NOMO-1 (cell line): ENCODE data around the gene DCST1.

Experiments
- DNase-seq, 2 experiments: peaks; one replicate each; lab custom pipeline; 2025; ENCODE audit not compliant: unreplicated experiment in 2 of 2; lab: John Stamatoyannopoulos, UW

DCST1 gene

GRCh38 chr1:155083865-155084721 lies 50.5 kb downstream of the DCST1 start:
- DNase-seq = no peak

DNA sequence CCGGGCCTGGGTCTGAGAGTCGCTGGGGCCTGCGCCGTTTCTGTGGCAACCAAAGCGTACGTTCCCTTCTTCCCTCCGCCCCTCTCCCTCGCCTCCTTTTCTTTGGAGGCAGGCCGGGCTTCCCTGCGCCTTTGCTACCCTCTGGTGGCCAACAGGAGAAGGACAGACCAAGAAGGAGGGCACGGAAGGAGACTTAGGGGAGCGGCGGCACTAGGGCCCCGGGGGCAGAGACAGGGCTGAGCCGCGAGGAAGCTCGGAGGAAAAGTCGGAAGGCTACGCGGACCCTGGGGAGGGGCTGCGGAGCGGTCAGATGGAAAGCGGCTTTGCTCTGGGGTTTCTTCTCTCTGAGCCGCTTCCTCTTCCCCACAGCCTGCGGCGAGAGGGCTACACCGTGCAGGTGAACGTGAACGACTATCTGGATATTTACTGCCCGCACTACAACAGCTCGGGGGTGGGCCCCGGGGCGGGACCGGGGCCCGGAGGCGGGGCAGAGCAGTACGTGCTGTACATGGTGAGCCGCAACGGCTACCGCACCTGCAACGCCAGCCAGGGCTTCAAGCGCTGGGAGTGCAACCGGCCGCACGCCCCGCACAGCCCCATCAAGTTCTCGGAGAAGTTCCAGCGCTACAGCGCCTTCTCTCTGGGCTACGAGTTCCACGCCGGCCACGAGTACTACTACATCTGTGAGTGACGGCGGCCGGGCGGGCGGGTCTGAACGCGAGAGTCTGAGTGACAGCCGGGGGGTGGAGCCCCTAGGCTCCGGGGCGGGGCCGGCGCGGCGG lies 51.3 kb downstream of the DCST1 start:
- DNase-seq = peak; percentile 93 to 94

DNA sequence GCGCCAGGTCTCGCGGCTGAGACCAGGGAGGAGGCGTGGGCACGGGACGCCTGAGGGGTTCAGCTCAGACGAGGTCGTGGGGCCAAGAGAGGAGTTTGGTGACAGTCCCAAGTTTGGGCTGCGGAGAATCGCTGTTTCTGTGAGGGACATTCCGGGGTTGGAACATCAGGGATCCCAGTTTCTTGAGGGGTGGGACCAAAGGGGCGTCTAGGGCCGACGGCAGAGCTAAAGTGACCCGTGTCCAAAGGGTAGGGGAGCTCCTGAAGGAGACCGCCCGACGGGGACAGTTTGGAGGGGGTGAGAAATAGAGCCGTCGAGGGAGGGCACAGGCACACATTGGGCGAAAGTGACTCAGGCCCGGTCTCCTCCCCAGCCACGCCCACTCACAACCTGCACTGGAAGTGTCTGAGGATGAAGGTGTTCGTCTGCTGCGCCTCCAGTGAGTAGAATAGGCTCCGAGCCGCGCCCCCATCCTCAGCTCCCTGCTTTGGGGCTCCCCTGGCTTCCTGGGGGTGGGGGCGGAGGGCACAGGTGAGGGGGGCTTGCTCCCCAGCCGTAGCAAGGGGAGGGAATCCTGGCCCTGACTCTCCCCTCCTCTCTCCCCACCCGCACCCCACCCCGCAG lies 52.0 kb downstream of the DCST1 start:
- peak; percentile 41 to 47 for DNase-seq

- peak; percentile 45 to 46 for DNase-seq
Measured at GRCh38 chr1:155086128-155086741, 52.6 kb downstream of the DCST1 start.

GRCh38 chr1:155086856-155087535 lies 53.4 kb downstream of the DCST1 start:
- DNase-seq = no peak

- DNase-seq = peak; percentile 47 to 53
Measured at GRCh38 chr1:155091071-155092051, 57.7 kb downstream of the DCST1 start.

GRCh38 chr1:155092131-155092530 lies 58.5 kb downstream of the DCST1 start:
- no peak for DNase-seq

GRCh38 chr1:155092641-155093040 lies 59.0 kb downstream of the DCST1 start:
- DNase-seq = no peak

DNA sequence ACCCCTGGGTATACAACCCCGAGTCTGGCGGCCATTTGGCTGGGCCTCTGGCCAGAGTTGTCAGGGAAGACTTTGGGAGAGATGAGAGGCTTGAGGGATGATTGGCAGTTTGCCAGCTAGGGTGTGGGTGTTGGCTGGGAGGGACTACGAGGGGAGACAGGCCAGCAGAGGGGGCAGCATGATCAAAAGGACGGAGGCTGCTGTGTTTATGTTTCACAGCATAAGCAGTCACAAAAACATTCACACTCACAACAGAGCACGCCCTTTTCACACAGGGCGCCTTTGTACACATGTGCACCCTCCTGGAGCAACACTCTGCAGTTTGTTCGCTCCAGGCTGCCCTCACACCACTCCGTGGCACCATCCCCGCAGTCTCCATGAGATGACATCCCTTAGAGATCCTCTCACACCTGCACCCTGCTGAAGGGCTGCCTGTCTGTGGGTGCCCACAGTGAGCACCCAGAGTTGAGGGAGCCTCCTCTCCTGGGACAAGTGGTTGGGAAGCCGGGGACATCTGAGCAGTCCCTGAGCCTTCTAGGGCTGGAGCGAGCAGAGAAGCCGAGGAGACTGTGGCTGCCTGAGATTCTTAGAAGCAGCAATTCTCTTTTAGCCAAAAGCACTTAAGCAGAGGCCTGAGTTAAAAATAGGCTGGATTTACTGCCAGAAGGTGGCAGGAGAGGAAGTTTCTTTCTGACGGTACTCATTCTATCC lies 60.4 kb downstream of the DCST1 start:
- DNase-seq = peak; percentile 27 to 55

DNA sequence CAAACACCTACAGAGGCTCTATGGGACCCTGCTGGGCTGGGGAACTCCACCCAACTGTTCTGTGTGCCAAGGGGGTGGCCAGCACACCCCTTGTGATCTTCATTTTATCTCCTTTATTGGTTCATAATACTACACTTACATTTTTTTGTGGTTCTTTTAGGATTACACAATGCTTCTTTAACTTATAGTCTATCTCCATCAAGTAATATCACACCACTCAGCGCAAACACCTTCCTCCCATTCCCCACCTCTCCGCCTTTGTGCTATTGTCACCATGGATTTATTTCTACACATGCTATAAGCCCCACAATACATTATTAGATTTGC lies 61.0 kb downstream of the DCST1 start:
- no peak for DNase-seq

DNA sequence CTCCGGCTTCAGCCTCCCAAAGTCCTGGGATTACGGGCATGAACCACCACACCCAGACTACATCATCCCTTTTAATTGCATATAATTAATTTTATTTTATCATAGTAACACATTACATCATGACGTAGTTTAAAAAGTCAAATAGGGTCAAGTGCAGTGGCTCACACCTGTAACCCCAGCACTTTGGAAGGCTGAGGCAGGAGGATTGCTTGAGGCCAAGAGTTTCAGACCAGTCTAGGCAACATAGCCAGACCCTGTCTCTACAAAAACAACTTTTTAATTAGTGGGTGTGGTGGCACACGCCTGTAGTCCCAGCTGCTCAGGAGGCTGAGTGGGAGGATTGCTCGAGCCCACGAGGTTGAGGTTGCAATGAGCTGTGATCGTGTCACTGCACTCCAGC lies 65.7 kb downstream of the DCST1 start:
- no peak for DNase-seq
